ENCODE measurements around the gene ADORA2B. TPM values are rescaled to one million over a fixed set of nuclear protein-coding genes. Genes with fewer than 3 reads are reported as not detected.

Gene ADORA2B
- total RNA-seq, 1 donor from 2014 or later = 4.0 TPM

GRCh38 chr17:15930426-15930825 is 14.5 kb upstream of the ADORA2B start:
- no peaks in the 10 kb centered on the region for H3K4me1 ChIP-seq (ENCODE audit: insufficient read depth, low read length)
- DNase-seq (ENCODE audit: low read depth) = no peak
- no peak for TF ChIP-seq CTCF (IDR thresholded peaks at IDR 0.05; ENCODE audit: insufficient read depth, low read depth, low read length)
- H3K9me3 Mint-ChIP-seq (ENCODE audit: unreplicated experiment) = no peaks in the 10 kb centered on the region
- no peak overlapping the region for H3K27ac Mint-ChIP-seq (ENCODE audit: unreplicated experiment)
- no peak overlapping the region for H2AFZ ChIP-seq (ENCODE audit: low read depth, low read length)
- no peaks in the 10 kb centered on the region for H3K36me3 ChIP-seq (ENCODE audit: insufficient read depth, low read length)
- FAIRE-seq = no peak
- H3K27me3 Mint-ChIP-seq (ENCODE audit: low read depth, unreplicated experiment) = peaks cover 21% of the 10 kb centered on the region
- no peak overlapping the region for H3K4me2 ChIP-seq (ENCODE audit: low read length)
- no peak overlapping the region for H3K4me3 ChIP-seq (ENCODE audit: insufficient read depth, low read depth, low read length)
- H3K4me3 Mint-ChIP-seq (ENCODE audit: unreplicated experiment) = no peak overlapping the region
- H3K4me1 Mint-ChIP-seq (ENCODE audit: low read depth, unreplicated experiment) = no peaks in the 10 kb centered on the region
- no peaks in the 10 kb centered on the region for H3K79me2 ChIP-seq (ENCODE audit: insufficient read depth, low read length)
- H3K27me3 ChIP-seq (ENCODE audit: insufficient read depth, low read length) = peaks cover 2% of the 10 kb centered on the region
- no peaks in the 10 kb centered on the region for H3K36me3 Mint-ChIP-seq (ENCODE audit: low read depth, unreplicated experiment)
- H3K9me3 ChIP-seq (ENCODE audit: insufficient read depth, low read depth, low read length) = no peaks in the 10 kb centered on the region
- H3K9ac ChIP-seq (ENCODE audit: low read length) = no peak overlapping the region
- H4K20me1 ChIP-seq (ENCODE audit: insufficient read depth, low read length) = no peaks in the 10 kb centered on the region
- H3K27ac ChIP-seq (ENCODE audit: low read depth, low read length) = no peak overlapping the region

- FAIRE-seq (no peak), DNase-seq (ENCODE audit: low read depth) (no peak)
- no peak overlapping the region for H2AFZ ChIP-seq (ENCODE audit: low read depth, low read length)
- no peaks in the 10 kb centered on the region for H3K9me3 ChIP-seq (ENCODE audit: insufficient read depth, low read depth, low read length)
- no peaks in the 10 kb centered on the region for H3K4me1 ChIP-seq (ENCODE audit: insufficient read depth, low read length)
- peaks cover 2% of the 10 kb centered on the region for H3K27me3 ChIP-seq (ENCODE audit: insufficient read depth, low read length)
- Mint-ChIP-seq H3K4me3 (ENCODE audit: unreplicated experiment) (no peak overlapping the region), H3K4me1 (ENCODE audit: low read depth, unreplicated experiment) (no peaks in the 10 kb centered on the region), H3K36me3 (ENCODE audit: low read depth, unreplicated experiment) (no peaks in the 10 kb centered on the region), H3K27ac (ENCODE audit: unreplicated experiment) (no peak overlapping the region), H3K9me3 (ENCODE audit: unreplicated experiment) (no peaks in the 10 kb centered on the region), H3K27me3 (ENCODE audit: low read depth, unreplicated experiment) (peaks cover 21% of the 10 kb centered on the region)
- H3K27ac ChIP-seq (ENCODE audit: low read depth, low read length) = no peak overlapping the region
- no peak for TF ChIP-seq CTCF (IDR thresholded peaks at IDR 0.05; ENCODE audit: insufficient read depth, low read depth, low read length)
- H3K9ac ChIP-seq (ENCODE audit: low read length) = no peak overlapping the region
- no peaks in the 10 kb centered on the region for H3K36me3 ChIP-seq (ENCODE audit: insufficient read depth, low read length)
- H3K79me2 ChIP-seq (ENCODE audit: insufficient read depth, low read length) = no peaks in the 10 kb centered on the region
- no peak overlapping the region for H3K4me2 ChIP-seq (ENCODE audit: low read length)
- no peaks in the 10 kb centered on the region for H4K20me1 ChIP-seq (ENCODE audit: insufficient read depth, low read length)
- H3K4me3 ChIP-seq (ENCODE audit: insufficient read depth, low read depth, low read length) = no peak overlapping the region
Measured at GRCh38 chr17:15931394-15931793, 13.5 kb upstream of the ADORA2B start.

GRCh38 chr17:15934866-15935265 is 10.1 kb upstream of the ADORA2B start:
- Mint-ChIP-seq H3K27me3 (ENCODE audit: low read depth, unreplicated experiment) (peaks cover 3% of the 10 kb centered on the region), H3K36me3 (ENCODE audit: low read depth, unreplicated experiment) (no peaks in the 10 kb centered on the region), H3K4me1 (ENCODE audit: low read depth, unreplicated experiment) (no peaks in the 10 kb centered on the region), H3K27ac (ENCODE audit: unreplicated experiment) (no peak overlapping the region), H3K9me3 (ENCODE audit: unreplicated experiment) (peaks cover 2% of the 10 kb centered on the region), H3K4me3 (ENCODE audit: unreplicated experiment) (no peak overlapping the region)
- FAIRE-seq = no peak
- Histone ChIP-seq H3K27ac (ENCODE audit: low read depth, low read length) (no peak overlapping the region), H3K27me3 (ENCODE audit: insufficient read depth, low read length) (no peaks in the 10 kb centered on the region), H4K20me1 (ENCODE audit: insufficient read depth, low read length) (no peaks in the 10 kb centered on the region), H3K9ac (ENCODE audit: low read length) (no peak overlapping the region), H2AFZ (ENCODE audit: low read depth, low read length) (no peak overlapping the region), H3K4me2 (ENCODE audit: low read length) (no peak overlapping the region), H3K9me3 (ENCODE audit: insufficient read depth, low read depth, low read length) (no peaks in the 10 kb centered on the region), H3K4me3 (ENCODE audit: insufficient read depth, low read depth, low read length) (no peak overlapping the region), H3K36me3 (ENCODE audit: insufficient read depth, low read length) (no peaks in the 10 kb centered on the region), H3K4me1 (ENCODE audit: insufficient read depth, low read length) (no peaks in the 10 kb centered on the region), H3K79me2 (ENCODE audit: insufficient read depth, low read length) (no peaks in the 10 kb centered on the region)
- no peak for DNase-seq (ENCODE audit: low read depth)
- no peak for TF ChIP-seq EZH2 (IDR thresholded peaks at IDR 0.05; ENCODE audit: insufficient read depth, low read length)
- no peak for TF ChIP-seq CTCF (IDR thresholded peaks at IDR 0.05; ENCODE audit: insufficient read depth, low read depth, low read length)
